GM23338 (cell line): ENCODE data around the gene LRR1. TPM values are rescaled to one million over a fixed set of nuclear protein-coding genes. Genes with fewer than 3 reads are reported as not detected.

Experiments
- ATAC-seq: fragments of 200-7000 bp; cut with Tn5 transposase; 3 replicates; pipeline ENCODE4 v1.9.1; 2020
- DNase-seq: peaks from one replicate; pipeline ENCODE4 v3.0.0-alpha.2; 2015; ENCODE audit warnings: low spot score
- H2AFZ ChIP-seq: fragments of 200-600 bp; sonication (generic); 2 replicates; pipeline ENCODE4 v1.8.0; 2016; ENCODE audit warnings: antibody characterized with exemption, mild to moderate bottlenecking, moderate library complexity
- H3F3A ChIP-seq: fragments of 200-600 bp; sonication (generic); replicated peaks from 2 replicates; pipeline ENCODE4 v1.8.0; 2017; ENCODE audit warnings: antibody characterized with exemption, mixed run types, low read depth
- H3K27ac ChIP-seq: fragments of 200-600 bp; sonication (generic); 2 replicates; pipeline ENCODE4 v1.6.1; 2016; ENCODE audit warnings: low read depth
- H3K27me3 ChIP-seq: fragments of 200-600 bp; sonication (generic); 2 replicates; pipeline ENCODE4 v1.8.0; 2016; ENCODE audit warnings: mild to moderate bottlenecking, mixed run types, moderate library complexity; ENCODE audit not compliant: insufficient read depth
- H3K36me3 ChIP-seq: fragments of 200-600 bp; sonication (generic); 2 replicates; pipeline ENCODE4 v1.8.0; 2016; ENCODE audit warnings: mild to moderate bottlenecking; ENCODE audit not compliant: insufficient read depth
- H3K4me1 ChIP-seq: fragments of 200-600 bp; sonication (generic); 2 replicates; pipeline ENCODE4 v1.8.0; 2016; ENCODE audit warnings: mild to moderate bottlenecking, moderate library complexity; ENCODE audit not compliant: insufficient read depth
- H3K4me2 ChIP-seq: fragments of 200-600 bp; sonication (generic); 2 replicates; pipeline ENCODE4 v1.7.1; 2017; ENCODE audit warnings: mixed run types
- H3K4me3 ChIP-seq: fragments of 200-600 bp; sonication (generic); 2 replicates; pipeline ENCODE4 v1.6.1; 2016; ENCODE audit warnings: mixed run types
- H3K79me2 ChIP-seq: fragments of 200-600 bp; sonication (generic); replicated peaks from 2 replicates; pipeline ENCODE4 v1.8.0; 2017; ENCODE audit warnings: mild to moderate bottlenecking; ENCODE audit not compliant: insufficient read depth
- H3K9me2 ChIP-seq: fragments of 200-600 bp; sonication (generic); 2 replicates; pipeline ENCODE4 v1.8.0; 2017; ENCODE audit not compliant: insufficient read depth
- H4K20me1 ChIP-seq: fragments of 200-600 bp; sonication (generic); replicated peaks from 2 replicates; pipeline ENCODE4 v1.8.0; 2017; ENCODE audit warnings: mild to moderate bottlenecking; ENCODE audit not compliant: insufficient read depth
- H3K27ac Mint-ChIP-seq: 2 replicates; pipeline ENCODE4 v1.8.0; 2020; ENCODE audit warnings: inconsistent platforms, mild to moderate bottlenecking, moderate library complexity, mixed read lengths
- H3K27me3 Mint-ChIP-seq: 3 replicates; pipeline ENCODE4 v1.8.0; 2022; ENCODE audit warnings: low read depth, mild to moderate bottlenecking, moderate library complexity, mixed read lengths, inconsistent platforms; ENCODE audit not compliant: insufficient read depth, poor library complexity
- H3K36me3 Mint-ChIP-seq: 3 replicates; pipeline ENCODE4 v1.8.0; 2021; ENCODE audit warnings: low read depth, mild to moderate bottlenecking, inconsistent platforms, moderate library complexity, mixed read lengths
- H3K4me1 Mint-ChIP-seq: 3 replicates; pipeline ENCODE4 v1.8.0; 2020; ENCODE audit warnings: mild to moderate bottlenecking, inconsistent platforms, mixed read lengths
- H3K4me3 Mint-ChIP-seq: 3 replicates; pipeline ENCODE4 v1.8.0; 2021; ENCODE audit warnings: moderate library complexity, mild to moderate bottlenecking, inconsistent platforms, mixed read lengths
- H3K9me3 Mint-ChIP-seq: 3 replicates; pipeline ENCODE4 v1.8.0; 2020; ENCODE audit warnings: moderate library complexity, mild to moderate bottlenecking, inconsistent platforms, mixed read lengths
- CREB1 ChIP-seq: fragments of 250-450 bp; sonication (Bioruptor Pico); IDR thresholded peaks from 2 replicates; pipeline ENCODE4 v1.5.0; 2020; ENCODE audit warnings: low read depth, mild to moderate bottlenecking, moderate library complexity
- CTCF ChIP-seq, 2 experiments: fragments of 200-600 bp in 1 of 2; sonication (generic) in 1 of 2; conservative IDR thresholded peaks; 2 replicates each; pipeline versions ENCODE4 v1.5.1 to v1.6.1; 2016 to 2017; ENCODE audit warnings: antibody characterized with exemption in 2 of 2, low read depth in 2 of 2, mild to moderate bottlenecking in 2 of 2, moderate library complexity in 1 of 2
- EZH2phosphoT487 ChIP-seq: fragments of 200-600 bp; sonication (generic); IDR thresholded peaks from one replicate; pipeline ENCODE4 v1.8.1; 2018; ENCODE audit warnings: antibody characterized with exemption; ENCODE audit not compliant: unreplicated experiment
- JUNB ChIP-seq: IDR thresholded peaks from one replicate; pipeline ENCODE4 v1.6.1; 2016; ENCODE audit warnings: antibody characterized with exemption; ENCODE audit not compliant: unreplicated experiment
- NANOG ChIP-seq: IDR thresholded peaks from 2 replicates; pipeline ENCODE4 v1.6.1; 2016; ENCODE audit warnings: antibody characterized with exemption, borderline replicate concordance
- POLR2AphosphoS5 ChIP-seq: IDR thresholded peaks from 2 replicates; pipeline ENCODE4 v1.6.1; 2016; ENCODE audit warnings: antibody characterized with exemption, low read depth
- REST ChIP-seq: IDR thresholded peaks from one replicate; pipeline ENCODE4 v1.6.1; 2018; ENCODE audit warnings: antibody characterized with exemption; ENCODE audit not compliant: unreplicated experiment
- STAT1 ChIP-seq: IDR thresholded peaks from one replicate; pipeline ENCODE4 v1.6.1; 2016; ENCODE audit warnings: antibody characterized with exemption; ENCODE audit not compliant: unreplicated experiment
- ZNF114 ChIP-seq: fragments of 250-450 bp; sonication (Bioruptor Pico); IDR thresholded peaks from 2 replicates; pipeline ENCODE4 v1.5.0; 2020; ENCODE audit warnings: mild to moderate bottlenecking, moderate library complexity
- ZNF331 ChIP-seq: fragments of 250-450 bp; sonication (Bioruptor Pico); IDR thresholded peaks from 2 replicates; pipeline ENCODE4 v1.5.0; 2020; ENCODE audit warnings: low read depth, mild to moderate bottlenecking, moderate library complexity
- polyA plus RNA-seq: library from polyadenylated mRNA; unstranded; fragments of >200 nt; fragmentation: Nextera tagmentation; extraction: Ambion mirVana; gene quantifications from 2 replicates; pipeline ENCODE4 v1.2.1, GENCODE V29; 2016
- total RNA-seq: library from RNA; depleted of rRNA; stranded (reverse); fragments of >200 nt; shearing (Covaris generic); gene quantifications from 2 replicates; pipeline ENCODE4 v1.2.3, GENCODE V29; 2014
- TF ChIP-seq, protein P1 (sequence below): IDR thresholded peaks from 2 replicates; pipeline ENCODE4 v1.6.1; 2016; ENCODE audit warnings: antibody characterized with exemption

The LRR1 gene
- total and polyA plus RNA-seq, 2 experiments from 2014 or later = 31.8 to 41.9 TPM

GRCh38 chr14:49559979-49560768 is 38.6 kb upstream of the LRR1 start:
- no peak for ATAC-seq
- H4K20me1 ChIP-seq = no peaks in the 10 kb centered on the region
- H3K79me2 ChIP-seq = no peaks in the 10 kb centered on the region
- DNase-seq = no peak
- H3K27ac ChIP-seq = no peak overlapping the region
- Mint-ChIP-seq H3K27me3 (no peaks in the 10 kb centered on the region), H3K4me3 (no peak overlapping the region), H3K9me3 (no peaks in the 10 kb centered on the region; the same call in 2 of the 3 replicates), H3K27ac (no peak overlapping the region), H3K4me1 (no peaks in the 10 kb centered on the region), H3K36me3 (no peaks in the 10 kb centered on the region)
- H3K4me1 ChIP-seq = no peaks in the 10 kb centered on the region
- no peaks in the 10 kb centered on the region for H3F3A ChIP-seq
- no peak for TF ChIP-seq REST
- TF ChIP-seq POLR2AphosphoS5 = no peak
- TF ChIP-seq ZNF331 (CRISPR knock-in tag) = no peak
- TF ChIP-seq CTCF (conservative IDR thresholded peaks at IDR 0.05; ENCODE audit: low read depth in 2 of 2) = no peak
- TF ChIP-seq NANOG = no peak
- no peak for TF ChIP-seq JUNB
- no peak for TF ChIP-seq CREB1
- no peak for TF ChIP-seq STAT1
- no peak for TF ChIP-seq ZNF114 (CRISPR knock-in tag)
- no peak for TF ChIP-seq EZH2phosphoT487
- TF ChIP-seq, protein P1, sequence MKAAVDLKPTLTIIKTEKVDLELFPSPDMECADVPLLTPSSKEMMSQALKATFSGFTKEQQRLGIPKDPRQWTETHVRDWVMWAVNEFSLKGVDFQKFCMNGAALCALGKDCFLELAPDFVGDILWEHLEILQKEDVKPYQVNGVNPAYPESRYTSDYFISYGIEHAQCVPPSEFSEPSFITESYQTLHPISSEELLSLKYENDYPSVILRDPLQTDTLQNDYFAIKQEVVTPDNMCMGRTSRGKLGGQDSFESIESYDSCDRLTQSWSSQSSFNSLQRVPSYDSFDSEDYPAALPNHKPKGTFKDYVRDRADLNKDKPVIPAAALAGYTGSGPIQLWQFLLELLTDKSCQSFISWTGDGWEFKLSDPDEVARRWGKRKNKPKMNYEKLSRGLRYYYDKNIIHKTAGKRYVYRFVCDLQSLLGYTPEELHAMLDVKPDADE = no peak
- H3K4me3 ChIP-seq = no peak overlapping the region
- H3K4me2 ChIP-seq = no peak overlapping the region
- H3K36me3 ChIP-seq = no peaks in the 10 kb centered on the region; the same call in 1 of the 2 replicates
- no peak overlapping the region for H2AFZ ChIP-seq
- no peaks in the 10 kb centered on the region for H3K27me3 ChIP-seq
- no peaks in the 10 kb centered on the region for H3K9me2 ChIP-seq
